GM19452 (cell line): ENCODE measurements around the gene YPEL2.
"Not testable (repeated sequence)": the region's sequence is repeated elsewhere in the genome, so short reads cannot be mapped to it uniquely, and the experiment has no call there.

Experiments used
- ATAC-seq: cut with Tn5 transposase; IDR thresholded peaks from one replicate; pipeline ENCODE4 v1.9.1; 2021; ENCODE audit not compliant: unreplicated experiment

Gene YPEL2

GRCh38 chr17:59404471-59404870 is 73.0 kb downstream of the YPEL2 start:
- no peak for ATAC-seq

GRCh38 chr17:59405944-59406705 is 74.7 kb downstream of the YPEL2 start:
- ATAC-seq: no peak

- no peak for ATAC-seq
These were observed 75.4 kb downstream of the YPEL2 start for GRCh38 chr17:59406808-59407381.

GRCh38 chr17:59409336-59410048 is 78.0 kb downstream of the YPEL2 start:
- no peak for ATAC-seq

- no peak for ATAC-seq
These were observed 78.6 kb downstream of the YPEL2 start for GRCh38 chr17:59410049-59410437.

- not testable (repeated sequence) for ATAC-seq
These were observed 81.0 kb downstream of the YPEL2 start for GRCh38 chr17:59412431-59412830.

- ATAC-seq: no peak
These were observed 81.7 kb downstream of the YPEL2 start for GRCh38 chr17:59413014-59413766.

- no peak for ATAC-seq
These were observed 83.9 kb downstream of the YPEL2 start for GRCh38 chr17:59415397-59415796.

GRCh38 chr17:59416184-59416583 is 84.7 kb downstream of the YPEL2 start:
- ATAC-seq: no peak

GRCh38 chr17:59417452-59417851 is 86.0 kb downstream of the YPEL2 start:
- ATAC-seq: no peak

- no peak for ATAC-seq
These were observed 87.3 kb downstream of the YPEL2 start for GRCh38 chr17:59418732-59419166.

GRCh38 chr17:59420901-59421300 is 89.4 kb downstream of the YPEL2 start:
- ATAC-seq: no peak

GRCh38 chr17:59421722-59422121 is 90.3 kb downstream of the YPEL2 start:
- no peak for ATAC-seq

- no peak for ATAC-seq
These were observed 91.8 kb downstream of the YPEL2 start for GRCh38 chr17:59423137-59423724.

GRCh38 chr17:59423903-59424302 is 92.4 kb downstream of the YPEL2 start:
- ATAC-seq: no peak

- ATAC-seq: no peak
These were observed 92.9 kb downstream of the YPEL2 start for GRCh38 chr17:59424331-59424730.

- no peak for ATAC-seq
These were observed 93.9 kb downstream of the YPEL2 start for GRCh38 chr17:59425085-59425931.

GRCh38 chr17:59426031-59426430 is 94.6 kb downstream of the YPEL2 start:
- ATAC-seq: no peak

GRCh38 chr17:59427425-59427921 is 96.0 kb downstream of the YPEL2 start:
- ATAC-seq: no peak

GRCh38 chr17:59427996-59428395 is 96.5 kb downstream of the YPEL2 start:
- no peak for ATAC-seq
